SU-DHL-6 (cell line): Measurements from ENCODE around the gene LCOR.

Source experiments
- H2AFZ ChIP-seq: fragments of 200-600 bp; sonication (generic); 2 replicates; pipeline ENCODE4 v1.6.1; 2014; ENCODE audit warnings: low read depth, mild to moderate bottlenecking, moderate library complexity, mixed read lengths, antibody characterized with exemption, low read length; ENCODE audit not compliant: severe bottlenecking
- H3F3A ChIP-seq: fragments of 200-600 bp; shearing (Covaris generic); 2 replicates; pipeline ENCODE4 v1.6.0; 2016; ENCODE audit warnings: antibody characterized with exemption, mild to moderate bottlenecking; ENCODE audit not compliant: insufficient read depth
- H3K27ac ChIP-seq: fragments of 200-600 bp; sonication (generic); 2 replicates; pipeline ENCODE4 v1.5.1; 2016; ENCODE audit warnings: low read depth, mild to moderate bottlenecking, low read length, moderate library complexity, mixed read lengths
- H3K27me3 ChIP-seq: fragments of 200-600 bp; sonication (generic), shearing (Covaris generic); 2 replicates; pipeline ENCODE4 v1.6.0; 2014; ENCODE audit warnings: mild to moderate bottlenecking, low read length
- H3K36me3 ChIP-seq: fragments of 200-600 bp; sonication (generic); 2 replicates; pipeline ENCODE4 v1.6.1; 2014; ENCODE audit warnings: mild to moderate bottlenecking, low read length, mixed read lengths
- H3K4me2 ChIP-seq: fragments of 300-600, 200-600 bp; shearing (Covaris generic), sonication (generic); 2 replicates; pipeline ENCODE4 v1.6.0; 2014; ENCODE audit warnings: low read length, low read depth, mild to moderate bottlenecking; ENCODE audit not compliant: poor library complexity, severe bottlenecking
- H3K4me3 ChIP-seq: fragments of 200-600 bp; sonication (generic); 2 replicates; pipeline ENCODE4 v1.5.1; 2014; ENCODE audit warnings: antibody characterized with exemption, low read length, mild to moderate bottlenecking, mixed read lengths; ENCODE audit not compliant: insufficient read depth, poor library complexity, severe bottlenecking
- H3K79me2 ChIP-seq: fragments of 200-600 bp; sonication (generic); 2 replicates; pipeline ENCODE4 v1.6.1; 2014; ENCODE audit warnings: mild to moderate bottlenecking, low read length, moderate library complexity; ENCODE audit not compliant: insufficient read depth
- H3K9ac ChIP-seq: fragments of 200-600 bp; sonication (generic); 2 replicates; pipeline ENCODE4 v1.7.0; 2014; ENCODE audit warnings: mild to moderate bottlenecking, low read length
- H3K9me2 ChIP-seq: fragments of 200-600 bp; sonication (generic); replicated peaks from 2 replicates; pipeline ENCODE4 v1.6.1; 2014; ENCODE audit warnings: low read length; ENCODE audit not compliant: insufficient read depth
- H3K9me3 ChIP-seq: fragments of 200-600 bp; sonication (generic); 2 replicates; pipeline ENCODE4 v1.6.1; 2014; ENCODE audit warnings: low read length, mixed read lengths; ENCODE audit not compliant: insufficient read depth
- H4K20me1 ChIP-seq: fragments of 200-600 bp; sonication (generic); 2 replicates; pipeline ENCODE4 v1.6.1; 2014; ENCODE audit warnings: low read depth, mild to moderate bottlenecking, antibody characterized with exemption, low read length, moderate library complexity, mixed read lengths
- EZH2phosphoT487 ChIP-seq: fragments of 200-600 bp; sonication (generic), shearing (Covaris generic); conservative IDR thresholded peaks from 2 replicates; pipeline ENCODE4 v1.6.1; 2018; ENCODE audit warnings: mild to moderate bottlenecking, antibody characterized with exemption, low read length, moderate library complexity, mixed read lengths
- TF ChIP-seq, protein P1 (sequence below): fragments of 200-600 bp; sonication (generic); IDR thresholded peaks from one replicate; pipeline ENCODE4 v1.5.1; 2017; ENCODE audit warnings: antibody characterized with exemption, mild to moderate bottlenecking, low read length, moderate library complexity; ENCODE audit not compliant: insufficient read depth, poor library complexity, severe bottlenecking

The LCOR gene

GRCh38 chr10:96995851-96996250 lies 163.8 kb downstream of the LCOR start:
- Histone ChIP-seq H3K4me3 (no peak overlapping the region), H2AFZ (no peak overlapping the region), H3K79me2 (no peaks in the 10 kb centered on the region)

GRCh38 chr10:96996275-96996965 lies 164.3 kb downstream of the LCOR start:
- H3K9ac ChIP-seq = no peak overlapping the region
- no peaks in the 10 kb centered on the region for H3K79me2 ChIP-seq
- no peaks in the 10 kb centered on the region for H3K27me3 ChIP-seq
- TF ChIP-seq EZH2phosphoT487 = no peak
- TF ChIP-seq, protein P1, sequence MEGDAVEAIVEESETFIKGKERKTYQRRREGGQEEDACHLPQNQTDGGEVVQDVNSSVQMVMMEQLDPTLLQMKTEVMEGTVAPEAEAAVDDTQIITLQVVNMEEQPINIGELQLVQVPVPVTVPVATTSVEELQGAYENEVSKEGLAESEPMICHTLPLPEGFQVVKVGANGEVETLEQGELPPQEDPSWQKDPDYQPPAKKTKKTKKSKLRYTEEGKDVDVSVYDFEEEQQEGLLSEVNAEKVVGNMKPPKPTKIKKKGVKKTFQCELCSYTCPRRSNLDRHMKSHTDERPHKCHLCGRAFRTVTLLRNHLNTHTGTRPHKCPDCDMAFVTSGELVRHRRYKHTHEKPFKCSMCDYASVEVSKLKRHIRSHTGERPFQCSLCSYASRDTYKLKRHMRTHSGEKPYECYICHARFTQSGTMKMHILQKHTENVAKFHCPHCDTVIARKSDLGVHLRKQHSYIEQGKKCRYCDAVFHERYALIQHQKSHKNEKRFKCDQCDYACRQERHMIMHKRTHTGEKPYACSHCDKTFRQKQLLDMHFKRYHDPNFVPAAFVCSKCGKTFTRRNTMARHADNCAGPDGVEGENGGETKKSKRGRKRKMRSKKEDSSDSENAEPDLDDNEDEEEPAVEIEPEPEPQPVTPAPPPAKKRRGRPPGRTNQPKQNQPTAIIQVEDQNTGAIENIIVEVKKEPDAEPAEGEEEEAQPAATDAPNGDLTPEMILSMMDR = no peak
- H3K9me2 ChIP-seq = no peaks in the 10 kb centered on the region
- H3K27ac ChIP-seq = no peak overlapping the region
- no peaks in the 10 kb centered on the region for H4K20me1 ChIP-seq
- H2AFZ ChIP-seq = no peak overlapping the region
- H3K4me2 ChIP-seq = no peak overlapping the region
- H3K9me3 ChIP-seq = no peaks in the 10 kb centered on the region
- H3K4me3 ChIP-seq = no peak overlapping the region
- no peaks in the 10 kb centered on the region for H3F3A ChIP-seq
- H3K36me3 ChIP-seq = no peaks in the 10 kb centered on the region

More at GRCh38 chr10:96995851-96996250, 163.8 kb downstream of the LCOR start:
- Histone ChIP-seq H3K9me3 (no peaks in the 10 kb centered on the region), H3K27me3 (no peaks in the 10 kb centered on the region), H3F3A (no peaks in the 10 kb centered on the region), H3K4me2 (no peak overlapping the region), H3K27ac (no peak overlapping the region), H3K9me2 (no peaks in the 10 kb centered on the region), H3K9ac (no peak overlapping the region), H4K20me1 (no peaks in the 10 kb centered on the region), H3K36me3 (no peaks in the 10 kb centered on the region)
- TF ChIP-seq, protein P1 = no peak
- TF ChIP-seq EZH2phosphoT487 = no peak

DNA sequence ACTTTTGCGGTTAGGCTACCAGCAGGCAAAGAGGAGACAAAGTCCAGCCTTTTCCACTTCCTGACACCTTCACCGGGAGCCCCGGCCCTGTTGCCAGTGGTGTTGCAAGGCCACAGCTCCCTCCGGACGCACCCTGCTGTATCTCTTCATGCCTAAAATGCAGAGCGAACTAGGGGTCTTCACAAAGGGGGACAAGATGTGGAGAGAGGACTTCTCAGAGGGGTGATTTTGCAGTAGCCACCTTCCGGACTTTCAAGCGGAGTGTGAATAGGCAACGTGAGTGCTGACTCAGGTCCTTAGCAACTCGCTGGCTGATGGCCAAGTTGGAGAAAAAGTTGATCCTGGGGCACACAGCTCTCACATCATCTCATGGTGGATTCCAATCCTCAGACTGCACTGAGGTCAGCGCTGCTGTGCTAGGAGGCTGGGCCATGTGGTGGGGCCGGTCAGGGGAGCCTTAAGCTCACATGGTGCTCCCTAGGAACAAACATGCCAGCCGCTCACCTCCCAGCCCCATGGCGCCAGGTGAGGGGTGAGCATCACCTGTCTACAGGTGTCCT lies 166.3 kb downstream of the LCOR start:
- H3K79me2 ChIP-seq = no peaks in the 10 kb centered on the region
- no peak for TF ChIP-seq EZH2phosphoT487
- TF ChIP-seq, protein P1 = no peak
- H2AFZ ChIP-seq = no peak overlapping the region
- no peaks in the 10 kb centered on the region for H3K27me3 ChIP-seq
- H3K4me3 ChIP-seq = no peak overlapping the region
- H3K27ac ChIP-seq = no peak overlapping the region
- no peaks in the 10 kb centered on the region for H3K9me2 ChIP-seq
- H3K36me3 ChIP-seq = no peaks in the 10 kb centered on the region
- no peak overlapping the region for H3K9ac ChIP-seq
- no peaks in the 10 kb centered on the region for H3F3A ChIP-seq
- H3K4me2 ChIP-seq = no peak overlapping the region
- H3K9me3 ChIP-seq = no peaks in the 10 kb centered on the region
- no peaks in the 10 kb centered on the region for H4K20me1 ChIP-seq
